Ovary (tissue), 9 donors: ENCODE data around the gene ATF2. TPM values are rescaled to one million over a fixed set of nuclear protein-coding genes. Genes with fewer than 3 reads are reported as not detected.

ENCODE experiments used
- DNase-seq, 5 donors: peaks; one replicate each; pipeline ENCODE4 v3.0.0-alpha.2; 2019 to 2020
- H3K27ac ChIP-seq, 2 donors: fragments of 200-600 bp; one replicate each; pipeline versions ENCODE4 v1.5.1 to v1.8.0; 2019 to 2022
- H3K27me3 ChIP-seq: fragments of 200-600 bp; one replicate; pipeline ENCODE4 v1.8.0; 2022
- H3K36me3 ChIP-seq: fragments of 200-600 bp; sonication (generic); one replicate; pipeline ENCODE4 v1.5.1; 2019
- H3K4me1 ChIP-seq: one replicate; pipeline ENCODE4 v1.8.1; 2013; ENCODE audit warnings: mild to moderate bottlenecking, moderate library complexity; ENCODE audit not compliant: insufficient read depth
- H3K4me3 ChIP-seq: fragments of 200-600 bp; sonication (generic); one replicate; pipeline ENCODE4 v1.5.1; 2017
- H3K9me3 ChIP-seq, 2 donors: fragments of 200-600 bp in 1 of 2; sonication (generic) in 1 of 2; one replicate each; pipeline versions ENCODE4 v1.5.1 to v1.8.1; 2013 to 2019; ENCODE audit warnings: mild to moderate bottlenecking in 1 of 2, moderate library complexity in 1 of 2
- CTCF ChIP-seq, 3 donors: fragments of 450-650 bp in 2 of 3; fragments of 200-600 bp in 1 of 3; IDR thresholded peaks; one replicate each; pipeline versions ENCODE4 v1.5.1 to v1.8.0; 2016 to 2022; ENCODE audit warnings: antibody characterized with exemption in 3 of 3, mild to moderate bottlenecking in 1 of 3
- EP300 ChIP-seq: sonication (generic); formaldehyde crosslinking; IDR thresholded peaks from one replicate; pipeline ENCODE4 v1.6.1; 2017; ENCODE audit warnings: antibody characterized with exemption
- POLR2A ChIP-seq: fragments of 450-650 bp; IDR thresholded peaks from one replicate; pipeline ENCODE4 v1.6.1; 2017; ENCODE audit warnings: antibody characterized with exemption, mild to moderate bottlenecking, moderate library complexity
- WGBS, 3 donors: extraction: QIAGEN DNeasy Blood & Tissue Kit in 1 of 3; methylation state at CpG; one replicate each; pipeline versions ENCODE4 v1.1.5 to v1.1.7; 2013 to 2017; 5-methylcytosine and 5-hydroxymethylcytosine counted together
- intact Hi-C, 4 donors: fragments of 100-400 bp; cut with DNase I; formaldehyde crosslinking; loops; one replicate each; pipeline versions ENCODE4 v1.11.0 to v1.15.1; 2022 to 2023
- polyA plus RNA-seq, 2 donors: library from polyadenylated mRNA; stranded (reverse); fragments of 200-250 nt in 1 of 2; fragments of 350-450 nt in 1 of 2; fragmentation: Illumina TruSeq in 1 of 2; extraction: RNeasy Lipid Tissue Mini Kit (QIAGEN cat#74804) in 1 of 2; gene quantifications; one replicate each; pipeline ENCODE4 v1.2.3, GENCODE V29; 2013 to 2014
- total RNA-seq, 7 donors: library from RNA; depleted of rRNA in 2 of 7; stranded (reverse); fragments of >200 nt in 2 of 7; fragmentation: NEBNext Ultra II Directional in 3 of 7; extraction: Animal tissue kit (Norgen Biotek cat#: 25700) in 3 of 7; gene quantifications; one replicate each; pipeline versions ENCODE4 v1.1.0 to v1.2.4, GENCODE V29; 2016 to 2023
- donor health status: DM: no; HTN: no; CAD: no; lungs with moderate emphysema.
- donor health status: DM: no; HTN: no; CAD: no.
- donor health status: Bipolar disorder and iron deficiency.
- donor health status: DM: yes; HTN: yes; CAD: no.
- donor health status: DM: no; HTN: no; CAD: no.
- donor health status: DM: yes; HTN: yes; CAD: no.

The ATF2 gene
- total and polyA plus RNA-seq, 9 donors, result 21.4 to 69.8 (median 54.5) TPM

GRCh38 chr2:175168564-175168945 lies 552 bp upstream of the ATF2 start:
- Histone ChIP-seq H3K36me3 (no peaks in the 10 kb centered on the region), H3K4me1 (peaks cover 2% of the 10 kb centered on the region), H3K9me3 (no peaks in the 10 kb centered on the region), H3K27ac (peak overlapping the region; percentile 26 to 88), H3K4me3 (peak overlapping the region; percentile 72), H3K27me3 (no peaks in the 10 kb centered on the region)
- TF ChIP-seq POLR2A, result peak; percentile 67
- TF ChIP-seq EP300, result no peak
- intact Hi-C loops, result no loop called here
- no peak for DNase-seq
- WGBS, 3 donors, result 0 to 1% (median 0%) methylated on average over 11 of the region's 11 CpGs

- H3K27ac ChIP-seq, result peak overlapping the region; percentile 88 to 97
- intact Hi-C loops, result no loop called here
- DNase-seq, result peak in 4 of 5 donors; percentile 37 to 63 (median 50)
- WGBS, 3 donors, result 0 to 1% (median 1%) methylated on average over 32 of the region's 32 CpGs
- H3K9me3 ChIP-seq, result no peaks in the 10 kb centered on the region
- H3K36me3 ChIP-seq, result no peaks in the 10 kb centered on the region
- no peaks in the 10 kb centered on the region for H3K27me3 ChIP-seq
- TF ChIP-seq POLR2A (no peak), EP300 (no peak), CTCF (IDR thresholded peaks at IDR 0.05) (no peak)
- peak overlapping the region; percentile 72 for H3K4me3 ChIP-seq
- H3K4me1 ChIP-seq, result peaks cover 2% of the 10 kb centered on the region
Observed at GRCh38 chr2:175167076-175167791, 769 bp downstream of the ATF2 start.

- H3K27ac ChIP-seq, result no peak overlapping the region
- no peaks in the 10 kb centered on the region for H3K36me3 ChIP-seq
- TF ChIP-seq EP300 (no peak), POLR2A (no peak), CTCF (IDR thresholded peaks at IDR 0.05) (no peak)
- H3K27me3 ChIP-seq, result no peaks in the 10 kb centered on the region
- H3K4me1 ChIP-seq, result peaks cover 2% of the 10 kb centered on the region
- H3K9me3 ChIP-seq, result no peaks in the 10 kb centered on the region
- 27 to 40% (median 29%) methylated on average over 9 of the region's 9 CpGs for WGBS, 3 donors
- peak overlapping the region; percentile 72 for H3K4me3 ChIP-seq
- intact Hi-C loops, result no loop called here
- DNase-seq, result no peak
Observed at GRCh38 chr2:175166216-175166824, 1.7 kb downstream of the ATF2 start.

- intact Hi-C loops, result no loop called here
- TF ChIP-seq POLR2A (no peak), CTCF (IDR thresholded peaks at IDR 0.05) (no peak), EP300 (no peak)
- Histone ChIP-seq H3K27ac (no peak overlapping the region), H3K27me3 (no peaks in the 10 kb centered on the region), H3K9me3 (no peaks in the 10 kb centered on the region), H3K4me1 (peaks cover 4% of the 10 kb centered on the region), H3K36me3 (no peaks in the 10 kb centered on the region), H3K4me3 (no peak overlapping the region)
- WGBS, 3 donors, result 95 to 96% (median 96%) methylated on average over 8 of the region's 8 CpGs
- DNase-seq, result no peak
Observed at GRCh38 chr2:175164235-175164634, 3.8 kb downstream of the ATF2 start.

GRCh38 chr2:175158894-175159293 lies 9.1 kb downstream of the ATF2 start:
- TF ChIP-seq EP300, result no peak
- no peak for TF ChIP-seq CTCF (IDR thresholded peaks at IDR 0.05)
- no peak for TF ChIP-seq POLR2A
- 74 to 89% (median 82%) methylated on average over 4 of the region's 4 CpGs for WGBS, 3 donors
- Histone ChIP-seq H3K4me3 (no peak overlapping the region), H3K27me3 (no peaks in the 10 kb centered on the region), H3K4me1 (peaks cover 4% of the 10 kb centered on the region), H3K27ac (no peak overlapping the region), H3K9me3 (no peaks in the 10 kb centered on the region), H3K36me3 (no peaks in the 10 kb centered on the region)
- no peak for DNase-seq
- intact Hi-C loops, result no loop called here
